K562 (cell line): ENCODE measurements around the gene SAMD15. TPM values are rescaled to one million over a fixed set of nuclear protein-coding genes. Genes with fewer than 3 reads are reported as not detected.

Experiments used
- ATAC-seq: fragments of 200-7000 bp; cut with Tn5 transposase; 3 replicates; pipeline ENCODE4 v1.9.1; 2020; ENCODE audit warnings: moderate library complexity
- BruUV-seq: library from RNA; stranded (reverse); fragments of 400-500 nt; replicated peaks from 2 replicates; lab custom pipeline; 2021; lab: Mats Ljungman, UMichigan
- CTCF ChIA-PET: fragments of 300-600 bp; formaldehyde crosslinking; extraction: SDS; loops from one replicate; lab custom pipeline; 2021; ENCODE audit warnings: low intra/inter-chr PET ratio; lab: Yijun Ruan, JAX
- POLR2A ChIA-PET: fragments of 300-600, 350-650 bp; sonication (Branson Sonifier 250); formaldehyde crosslinking; extraction: SDS; loops from one replicate; lab custom pipeline; 2021; ENCODE audit warnings: antibody characterized with exemption, inconsistent platforms; lab: Yijun Ruan, JAX
- DNase-seq, 4 experiments: peaks; one replicate each; pipeline versions ENCODE4 v3.0.0 to v3.0.0-alpha.2; 2011 to 2018; ENCODE audit warnings: low spot score in 3 of 4, mixed read lengths in 3 of 4; ENCODE audit errors: extremely low read depth in 1 of 4
- FAIRE-seq: peaks from 2 replicates; lab custom pipeline; 2011; peaks lifted over from hg19 to GRCh38; lab: Jason Lieb, UNC
- H2AFZ ChIP-seq: 2 replicates; pipeline ENCODE4 v1.6.0; 2011; ENCODE audit warnings: low read depth, low read length, control low read depth, inconsistent platforms
- H3K27ac ChIP-seq: fragments of 200-600 bp; 3 replicates; pipeline ENCODE4 v1.8.0; 2011; ENCODE audit warnings: low read depth, mild to moderate bottlenecking, control low read depth, inconsistent platforms, low read length, moderate library complexity, mixed read lengths; ENCODE audit errors: extremely low read depth
- H3K27me3 ChIP-seq, 2 experiments: fragments of 300-600 bp in 1 of 2; 2 replicates in 1 of 2; 3 replicates in 1 of 2; pipeline versions ENCODE4 v1.6.0 to v1.8.0; 2011; ENCODE audit warnings: inconsistent platforms in 2 of 2, low read length in 2 of 2, mild to moderate bottlenecking in 1 of 2, mixed read lengths in 1 of 2, moderate library complexity in 1 of 2; ENCODE audit not compliant: control insufficient read depth in 2 of 2, insufficient read depth in 2 of 2
- H3K36me3 ChIP-seq: fragments of 300-600 bp; 3 replicates; pipeline ENCODE4 v1.8.0; 2011; ENCODE audit warnings: mild to moderate bottlenecking, low read length, inconsistent platforms; ENCODE audit not compliant: control insufficient read depth, insufficient read depth
- H3K4me1 ChIP-seq, 2 experiments: fragments of 200-600 bp in 1 of 2; replicated peaks in 1 of 2; 2 replicates in 1 of 2; 3 replicates in 1 of 2; pipeline versions ENCODE4 v1.5.1 to v1.8.0; 2011; ENCODE audit warnings: inconsistent platforms in 2 of 2, low read length in 2 of 2, mild to moderate bottlenecking in 1 of 2, mixed read lengths in 1 of 2, moderate library complexity in 1 of 2; ENCODE audit not compliant: control insufficient read depth in 2 of 2, insufficient read depth in 2 of 2
- H3K4me2 ChIP-seq: 2 replicates; pipeline ENCODE4 v1.6.1; 2011; ENCODE audit warnings: low read length, control low read depth, inconsistent platforms, mixed read lengths; ENCODE audit not compliant: insufficient read depth
- H3K4me3 ChIP-seq: fragments of 200-600 bp; sonication (generic), shearing (Covaris generic); 2 replicates; pipeline ENCODE4 v1.5.1; 2016; ENCODE audit warnings: control low read depth, inconsistent platforms
- H3K79me2 ChIP-seq: fragments of 200-600 bp; 3 replicates; pipeline ENCODE4 v1.8.0; 2011; ENCODE audit warnings: low read length, inconsistent platforms; ENCODE audit not compliant: control insufficient read depth, insufficient read depth
- H3K9ac ChIP-seq, 2 experiments: 2 replicates each; pipeline versions ENCODE4 v1.6.0 to v1.6.1; 2011; ENCODE audit warnings: low read depth in 2 of 2, low read length in 2 of 2, control low read depth in 1 of 2, inconsistent platforms in 1 of 2, mild to moderate bottlenecking in 1 of 2, mixed read lengths in 1 of 2; ENCODE audit not compliant: insufficient read depth in 1 of 2
- H3K9me1 ChIP-seq: one replicate; pipeline ENCODE4 v1.6.0; 2011; ENCODE audit warnings: inconsistent platforms, mild to moderate bottlenecking, low read length, moderate library complexity; ENCODE audit not compliant: control insufficient read depth, insufficient read depth
- H3K9me3 ChIP-seq: replicated peaks from 2 replicates; pipeline ENCODE4 v1.5.1; 2011; ENCODE audit warnings: low read depth, low read length, inconsistent platforms; ENCODE audit not compliant: control insufficient read depth, insufficient read depth
- H4K20me1 ChIP-seq: replicated peaks from 2 replicates; pipeline ENCODE4 v1.6.1; 2011; ENCODE audit warnings: low read length, inconsistent platforms, mixed read lengths; ENCODE audit not compliant: control insufficient read depth, insufficient read depth
- C11orf30 ChIP-seq: fragments of 450-650 bp; IDR thresholded peaks from 2 replicates; pipeline ENCODE4 v1.6.1; 2016; ENCODE audit warnings: low read depth, mild to moderate bottlenecking
- CBX8 ChIP-seq: fragments of 200-600 bp; sonication (generic); IDR thresholded peaks from 2 replicates; pipeline ENCODE4 v1.6.1; 2012; ENCODE audit warnings: borderline replicate concordance, mixed run types, low read depth, mild to moderate bottlenecking, moderate library complexity, mixed read lengths, low read length, control low read depth, inconsistent platforms; ENCODE audit not compliant: poor library complexity, severe bottlenecking; ENCODE audit errors: extremely low read depth
- FOXK1 ChIP-seq: sonication (generic); formaldehyde crosslinking; IDR thresholded peaks from 2 replicates; pipeline ENCODE4 v1.8.0; 2022; ENCODE audit warnings: missing genetic modification reagents, mild to moderate bottlenecking, borderline replicate concordance
- GTF2F1 ChIP-seq: IDR thresholded peaks from 2 replicates; pipeline ENCODE4 v1.6.1; 2011; ENCODE audit warnings: low read depth, low read length, improper control_type of control experiment
- NCOA1 ChIP-seq: fragments of 450-650 bp; IDR thresholded peaks from 2 replicates; pipeline ENCODE4 v1.6.1; 2016; ENCODE audit warnings: low read depth
- NFATC3 ChIP-seq: fragments of 450-650 bp; IDR thresholded peaks from 2 replicates; pipeline ENCODE4 v1.6.1; 2017; ENCODE audit warnings: mild to moderate bottlenecking
- RFX1 ChIP-seq: fragments of 450-650 bp; IDR thresholded peaks from 2 replicates; pipeline ENCODE4 v1.6.1; 2016; ENCODE audit warnings: mild to moderate bottlenecking, moderate library complexity
- SMARCC2 ChIP-seq: fragments of 450-650 bp; IDR thresholded peaks from 2 replicates; pipeline ENCODE4 v1.6.1; 2017; ENCODE audit warnings: antibody characterized with exemption, moderate library complexity, mild to moderate bottlenecking, low read depth
- SRF ChIP-seq, 2 experiments: fragments of 250-450, 450-650 bp in 1 of 2; sonication (Bioruptor Pico) in 1 of 2; sonication (generic) in 1 of 2; formaldehyde crosslinking; IDR thresholded peaks; 2 replicates each; pipeline versions ENCODE4 v1.5.0 to v1.5.1; 2020 to 2022; ENCODE audit warnings: mild to moderate bottlenecking in 1 of 2, missing genetic modification reagents in 1 of 2
- THRAP3 ChIP-seq: fragments of 450-650 bp; IDR thresholded peaks from 2 replicates; pipeline ENCODE4 v1.6.1; 2016; ENCODE audit warnings: mild to moderate bottlenecking, inconsistent platforms, borderline replicate concordance
- WGBS: fragments of 100-300 bp; shearing (Covaris generic); methylation state at CpG from one replicate; pipeline ENCODE4 v1.1.6; 2016; ENCODE audit warnings: low coverage, mixed read lengths; ENCODE audit not compliant: insufficient coverage; ENCODE audit errors: missing lambda C conversion rate; 5-methylcytosine and 5-hydroxymethylcytosine counted together
- in situ Hi-C: fragments of 300-500 bp; cut with MboI; formaldehyde crosslinking; loops from 4 replicates; pipeline ENCODE4 v1.15.0; 2018; ENCODE audit warnings: inconsistent platforms, mixed read lengths
- intact Hi-C: fragments of 100-400 bp; cut with micrococcal nuclease; formaldehyde crosslinking; loops from 2 replicates; pipeline ENCODE4 v1.14.2; 2022
- polyA plus RNA-seq, 8 experiments: library from polyadenylated mRNA; depleted of rRNA in 4 of 8; stranded (reverse) in 5 of 8; unstranded in 3 of 8; fragments of >200 nt; fragmentation: Nextera tagmentation in 2 of 8; fragmentation: Illumina TruSeq in 1 of 8; extraction: Ambion mirVana in 2 of 8; extraction: Trizol in 1 of 8; gene quantifications; 2 replicates each; pipeline versions ENCODE4 v1.2.1 to v1.2.3, GENCODE V29; 2011 to 2014; ENCODE audit warnings: inconsistent platforms in 1 of 8, missing spikeins in 1 of 8
- total RNA-seq, 7 experiments: library from RNA; depleted of rRNA in 6 of 7; stranded (reverse); fragments of >200 nt in 6 of 7; fragmentation: Illumina TruSeq in 2 of 7; extraction: Trizol in 2 of 7; gene quantifications; 2 replicates each; pipeline versions ENCODE4 v1.2.1 to v1.2.3, GENCODE V29; 2011 to 2021; ENCODE audit warnings: low replicate concordance in 1 of 7

SAMD15 gene
- total and polyA plus RNA-seq, 9 of the 15 experiments (the other 6 are each of a cell fraction or from before 2014, with no cell fraction given), result 0.18 to 0.54 (median 0.25) TPM

DNA sequence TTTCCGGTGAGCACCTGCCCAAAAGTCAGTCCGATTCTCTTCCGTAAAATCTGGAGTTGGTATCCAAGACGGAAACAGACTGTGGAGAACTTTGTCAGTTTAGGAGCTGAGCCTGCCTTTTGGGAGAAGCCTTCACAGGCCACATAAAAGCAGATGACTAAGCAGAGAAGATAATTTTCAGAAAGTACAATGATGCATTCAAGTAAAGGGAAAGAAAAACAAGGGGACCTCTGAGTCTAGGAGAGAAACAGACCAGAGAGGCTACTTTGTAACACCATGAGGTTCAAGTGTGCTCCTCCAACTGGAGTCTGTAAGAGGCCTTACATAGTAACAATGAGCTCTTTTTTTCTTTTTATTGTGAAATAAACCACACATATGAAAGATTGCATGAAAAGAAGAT, 21.4 kb upstream of the SAMD15 start:
- Histone ChIP-seq H3K9me3 (no peaks in the 10 kb centered on the region), H3K27me3 (no peaks in the 10 kb centered on the region), H3K4me3 (no peak overlapping the region), H3K27ac (no peak overlapping the region), H3K36me3 (no peaks in the 10 kb centered on the region), H4K20me1 (no peaks in the 10 kb centered on the region), H3K79me2 (no peaks in the 10 kb centered on the region; the same call in 2 of the 3 replicates), H3K4me1 (no peaks in the 10 kb centered on the region; a peak in 1 of 5 replicates), H3K4me2 (no peak overlapping the region), H3K9ac (no peak overlapping the region), H3K9me1 (no peaks in the 10 kb centered on the region), H2AFZ (no peak overlapping the region)
- no peak for TF ChIP-seq NCOA1
- peak; percentile 20; the same call in 1 of the 2 replicates for TF ChIP-seq C11orf30
- TF ChIP-seq SMARCC2, result no peak
- FAIRE-seq (no peak), DNase-seq (no peak), ATAC-seq (no peak)
- WGBS, result 89% methylated on average over 4 of the region's 4 CpGs
- intact Hi-C loops, result no loop called here
- in situ Hi-C loops, result no loop called here
- ChIA-PET POLR2A (no interaction called here), CTCF (no interaction called here)
- BruUV-seq, result no TSS peak

DNA sequence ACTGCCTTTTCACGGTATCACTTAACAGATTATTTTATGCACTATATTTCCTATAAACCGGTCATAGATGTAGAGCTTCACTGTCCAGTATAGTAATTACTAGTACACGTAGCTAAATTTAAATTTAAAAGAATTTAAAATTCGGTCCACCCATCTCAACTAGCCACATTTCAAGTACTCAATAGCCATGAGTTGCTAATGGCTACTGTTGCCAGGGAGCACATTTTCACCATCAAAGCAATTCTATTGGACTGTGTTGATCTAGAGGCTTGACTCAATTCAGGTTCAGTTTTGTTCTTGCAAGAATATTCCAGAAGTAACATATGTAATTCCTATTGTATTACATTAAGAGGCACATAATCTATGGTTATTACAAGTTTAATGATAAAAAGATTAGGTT, 20.3 kb upstream of the SAMD15 start:
- H3K79me2 ChIP-seq, result no peaks in the 10 kb centered on the region; the same call in 2 of the 3 replicates
- intact Hi-C loops, result no loop called here
- FAIRE-seq, result no peak

More for the DNA sequence above, 20.3 kb upstream of the SAMD15 start:
- Histone ChIP-seq H3K4me2 (no peak overlapping the region), H4K20me1 (no peaks in the 10 kb centered on the region), H3K36me3 (no peaks in the 10 kb centered on the region), H3K4me1 (no peaks in the 10 kb centered on the region; a peak in 1 of 5 replicates), H3K27me3 (no peaks in the 10 kb centered on the region), H3K9ac (no peak overlapping the region), H3K27ac (no peak overlapping the region), H3K4me3 (no peak overlapping the region), H3K9me1 (no peaks in the 10 kb centered on the region), H3K9me3 (no peaks in the 10 kb centered on the region), H2AFZ (no peak overlapping the region)
- CTCF ChIA-PET, result no interaction called here
- ATAC-seq, result no peak
- in situ Hi-C loops, result no loop called here
- WGBS, result 74% methylated on average over 4 of the region's 4 CpGs
- no TSS peak for BruUV-seq
- peak; percentile 57; the same call in 1 of the 2 replicates for TF ChIP-seq RFX1
- no peak for TF ChIP-seq FOXK1
- no peak for TF ChIP-seq THRAP3
- no peak for TF ChIP-seq CBX8
- TF ChIP-seq GTF2F1, result no peak
- no peak for TF ChIP-seq SRF (CRISPR knock-in tag; IDR thresholded peaks at IDR 0.05)
- no peak for TF ChIP-seq NFATC3
- TF ChIP-seq, all 486 proteins: peak for 1
- POLR2A ChIA-PET, result no interaction called here
- no peak for DNase-seq
